Mucosa of rectum (tissue), 2 donors: ENCODE data around the gene SEC16A.
A peak's percentile ranks its signal among the peaks of the same experiment; 100 is the strongest.

Experiments used
- H3K27ac ChIP-seq, 2 donors: one replicate each; pipeline ENCODE4 v1.7.0; 2013; ENCODE audit warnings: inconsistent platforms in 2 of 2, low read depth in 2 of 2, low read length in 2 of 2
- H3K27me3 ChIP-seq, 2 donors: one replicate each; pipeline ENCODE4 v1.7.0; 2013; ENCODE audit warnings: low read length in 2 of 2; ENCODE audit not compliant: control insufficient read depth in 2 of 2, insufficient read depth in 2 of 2
- H3K36me3 ChIP-seq, 2 donors: one replicate each; pipeline ENCODE4 v1.7.0; 2013; ENCODE audit warnings: low read length in 2 of 2; ENCODE audit not compliant: control insufficient read depth in 2 of 2, insufficient read depth in 2 of 2
- H3K4me1 ChIP-seq, 2 donors: one replicate each; pipeline ENCODE4 v1.7.0; 2013; ENCODE audit warnings: low read length in 2 of 2, mild to moderate bottlenecking in 1 of 2; ENCODE audit not compliant: control insufficient read depth in 2 of 2, insufficient read depth in 2 of 2
- H3K4me3 ChIP-seq, 2 donors: one replicate each; pipeline ENCODE4 v1.7.0; 2013; ENCODE audit warnings: low read length in 2 of 2
- H3K9ac ChIP-seq, 2 donors: one replicate each; pipeline ENCODE4 v1.7.0; 2013; ENCODE audit warnings: low read length in 2 of 2, low read depth in 1 of 2, mild to moderate bottlenecking in 1 of 2
- H3K9me3 ChIP-seq, 2 donors: one replicate each; pipeline ENCODE4 v1.7.0; 2013; ENCODE audit warnings: low read length in 2 of 2; ENCODE audit not compliant: control insufficient read depth in 2 of 2
- donor health status: healthy.
- donor health status: Normal muscosa, but diverticular disease.

Gene SEC16A

DNA sequence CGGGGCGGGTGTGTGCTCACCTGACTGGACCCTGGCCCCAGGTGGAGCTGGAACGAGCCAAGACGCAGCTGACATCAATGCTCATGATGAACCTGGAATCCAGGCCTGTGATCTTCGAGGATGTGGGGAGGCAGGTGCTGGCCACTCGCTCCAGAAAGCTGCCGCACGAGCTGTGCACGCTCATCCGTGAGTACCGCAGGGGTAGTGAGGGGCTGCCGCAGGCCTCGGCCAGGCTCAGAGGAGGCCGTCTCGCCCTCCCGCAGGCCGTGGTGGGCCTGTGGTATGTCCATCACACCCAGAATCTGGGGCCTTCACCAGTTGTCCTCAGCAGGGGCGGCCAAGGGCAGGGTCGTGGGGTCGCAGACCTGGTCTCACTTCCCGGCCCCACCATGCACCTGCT is 61.0 kb downstream of the SEC16A start:
- H3K4me1 ChIP-seq: no peaks in the 10 kb centered on the region
- no peak overlapping the region for H3K9ac ChIP-seq
- H3K36me3 ChIP-seq: peaks cover 47 to 56% of the 10 kb centered on the region in 2 donors
- H3K27ac ChIP-seq: no peak overlapping the region
- no peaks in the 10 kb centered on the region for H3K27me3 ChIP-seq
- H3K4me3 ChIP-seq: no peak overlapping the region
- H3K9me3 ChIP-seq: no peaks in the 10 kb centered on the region

DNA sequence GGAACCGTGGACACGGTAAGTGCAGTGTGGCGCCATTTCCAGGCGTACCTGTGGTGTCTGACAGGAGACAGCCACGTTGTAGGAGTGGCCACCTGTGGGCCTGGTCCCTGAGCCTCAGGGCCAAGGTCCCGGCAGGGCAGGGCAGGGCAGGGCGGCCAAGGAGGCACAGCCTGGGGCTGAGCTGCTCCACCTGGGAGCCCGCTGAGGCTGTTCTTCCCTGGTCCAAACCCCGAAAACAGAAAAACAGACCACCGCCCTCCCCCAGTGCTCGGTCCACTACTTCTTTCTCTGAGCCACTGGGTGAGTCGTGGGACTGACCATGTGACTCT is 63.8 kb downstream of the SEC16A start:
- no peak overlapping the region for H3K4me3 ChIP-seq
- H3K9ac ChIP-seq: no peak overlapping the region
- H3K4me1 ChIP-seq: no peaks in the 10 kb centered on the region
- H3K27me3 ChIP-seq: no peaks in the 10 kb centered on the region
- no peaks in the 10 kb centered on the region for H3K9me3 ChIP-seq
- no peak overlapping the region for H3K27ac ChIP-seq
- H3K36me3 ChIP-seq: peaks cover 63 to 73% of the 10 kb centered on the region in 2 donors

DNA sequence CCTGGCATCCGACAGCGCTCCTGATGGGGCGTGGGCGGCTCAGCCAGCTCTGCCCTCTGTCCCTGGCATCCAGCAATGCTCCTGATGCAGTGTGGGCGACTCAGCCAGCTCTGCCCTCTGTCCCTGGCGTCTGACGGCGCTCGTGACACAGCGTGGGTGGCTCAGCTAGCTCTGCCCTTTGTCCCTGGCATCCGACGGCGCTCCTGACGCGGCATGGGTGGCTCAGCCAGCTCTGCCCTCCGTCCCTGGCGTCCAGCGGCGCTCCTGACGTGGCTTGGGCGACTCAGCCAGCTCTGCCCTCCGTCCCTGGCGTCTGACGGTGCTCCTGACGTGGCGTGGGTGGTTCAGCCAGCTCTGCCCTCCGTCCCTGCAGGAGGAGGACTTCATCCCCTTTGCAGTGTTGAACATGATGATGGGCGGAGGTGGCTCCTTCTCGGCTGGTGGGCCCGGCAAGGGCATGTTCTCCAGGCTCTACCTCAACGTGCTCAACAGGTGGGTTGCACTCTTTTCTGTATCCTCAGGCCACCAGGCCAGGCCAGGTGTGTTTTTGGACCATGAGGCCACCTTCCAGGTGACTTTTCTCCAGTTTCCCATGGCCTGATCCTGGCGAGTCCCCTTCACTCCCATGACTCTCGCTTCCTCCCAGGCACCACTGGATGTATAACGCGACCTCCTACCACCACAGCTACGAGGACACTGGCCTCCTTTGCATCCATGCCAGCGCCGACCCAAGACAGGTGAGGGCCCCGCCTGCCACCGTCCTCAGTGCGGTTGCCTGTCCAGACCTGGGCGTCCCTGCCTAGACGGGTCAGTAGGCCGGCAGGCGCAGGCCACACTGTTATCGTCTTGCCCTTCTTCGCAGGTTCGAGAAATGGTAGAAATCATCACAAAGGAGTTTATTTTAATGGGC is 64.4 kb downstream of the SEC16A start:
- peaks cover 65 to 75% of the 10 kb centered on the region in 2 donors for H3K36me3 ChIP-seq
- H3K27ac ChIP-seq: no peak overlapping the region
- no peaks in the 10 kb centered on the region for H3K27me3 ChIP-seq
- H3K4me3 ChIP-seq: no peak overlapping the region
- no peaks in the 10 kb centered on the region for H3K4me1 ChIP-seq
- H3K9me3 ChIP-seq: no peaks in the 10 kb centered on the region
- no peak overlapping the region for H3K9ac ChIP-seq

DNA sequence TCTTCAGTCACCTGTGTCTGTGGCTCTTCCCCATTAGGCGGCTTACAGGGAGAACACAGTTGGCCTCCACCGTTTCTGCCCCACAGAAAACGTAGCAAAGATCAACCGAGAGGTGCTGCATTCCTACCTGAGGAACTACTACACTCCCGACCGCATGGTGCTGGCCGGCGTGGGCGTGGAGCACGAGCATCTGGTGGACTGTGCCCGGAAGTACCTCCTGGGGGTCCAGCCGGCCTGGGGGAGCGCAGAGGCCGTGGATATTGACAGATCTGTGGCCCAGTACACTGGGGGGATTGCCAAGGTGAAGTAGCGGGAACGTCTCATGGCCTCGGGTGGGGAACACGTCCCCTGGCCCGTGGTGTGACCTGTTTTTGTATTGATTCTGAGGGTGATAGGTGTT is 65.9 kb downstream of the SEC16A start:
- no peak overlapping the region for H3K4me3 ChIP-seq
- no peaks in the 10 kb centered on the region for H3K27me3 ChIP-seq
- H3K4me1 ChIP-seq: peaks cover 0 to under 1% of the 10 kb centered on the region in 2 donors
- H3K27ac ChIP-seq: no peak overlapping the region
- no peak overlapping the region for H3K9ac ChIP-seq
- no peaks in the 10 kb centered on the region for H3K9me3 ChIP-seq
- peaks cover 59 to 70% of the 10 kb centered on the region in 2 donors for H3K36me3 ChIP-seq

DNA sequence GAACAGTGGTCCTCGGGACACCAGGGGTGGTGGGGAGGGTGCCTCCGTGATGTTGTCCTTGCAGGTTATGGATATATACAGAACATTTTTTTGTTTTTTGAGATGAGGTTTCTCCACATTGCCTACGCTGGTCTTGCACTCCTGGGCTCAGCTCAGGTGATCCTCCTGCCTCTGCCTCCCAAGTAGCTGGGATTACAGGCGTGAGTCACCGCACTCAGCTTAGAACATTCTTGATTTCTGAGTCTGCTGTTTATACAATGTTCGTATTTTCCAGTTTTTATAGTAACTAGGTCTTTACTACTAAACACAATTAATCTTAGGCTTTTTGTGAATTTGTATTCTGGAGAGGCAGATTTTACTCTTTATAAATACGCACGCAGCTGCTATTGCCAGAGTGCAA is 66.4 kb downstream of the SEC16A start:
- Histone ChIP-seq H3K36me3 (peaks cover 55 to 67% of the 10 kb centered on the region in 2 donors), H3K9ac (no peak overlapping the region), H3K4me3 (no peak overlapping the region), H3K9me3 (no peaks in the 10 kb centered on the region), H3K4me1 (peaks cover 4 to 6% of the 10 kb centered on the region in 2 donors), H3K27me3 (no peaks in the 10 kb centered on the region), H3K27ac (no peak overlapping the region)

DNA sequence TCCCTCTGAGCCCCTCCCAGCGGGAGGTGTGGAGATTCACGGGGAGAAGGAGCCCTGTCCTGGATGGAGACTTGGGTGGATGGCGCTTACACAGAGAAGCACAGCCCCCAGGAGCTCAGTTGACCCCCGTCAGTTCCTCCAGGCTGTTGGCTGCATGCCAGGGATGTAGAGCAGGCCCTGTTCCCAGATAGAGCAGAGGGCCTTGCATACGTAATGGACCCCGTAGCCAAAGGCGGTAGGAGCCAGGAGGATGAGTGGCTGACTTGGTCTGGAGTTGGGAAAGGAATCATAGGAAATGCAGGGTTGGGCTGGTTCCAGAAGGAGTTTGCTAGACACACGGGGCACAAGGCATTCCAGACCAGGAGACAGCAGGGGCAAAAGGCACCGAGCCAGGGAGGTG is 69.9 kb downstream of the SEC16A start:
- Histone ChIP-seq H3K27ac (no peak overlapping the region), H3K36me3 (peaks cover 45 to 48% of the 10 kb centered on the region in 2 donors), H3K9ac (no peak overlapping the region)

DNA sequence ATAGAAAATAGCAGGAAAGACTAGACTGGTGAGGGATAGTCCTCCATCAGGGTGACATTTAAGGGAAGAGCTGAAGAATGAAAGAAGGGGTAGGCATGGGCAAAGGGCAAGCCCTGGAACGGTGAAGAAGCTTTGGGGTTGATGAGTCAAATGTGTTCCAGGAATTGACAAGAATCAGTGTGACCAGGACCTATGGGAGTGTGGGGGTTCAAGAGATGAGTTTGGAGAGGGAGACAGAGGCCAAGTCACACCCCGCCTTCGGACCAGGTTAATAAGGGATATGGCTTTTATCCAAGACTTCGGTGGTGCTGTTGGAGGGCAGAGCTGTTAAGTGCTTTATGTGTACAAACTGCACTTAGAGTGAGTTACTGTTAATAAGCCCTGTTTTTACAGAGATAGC is 71.5 kb downstream of the SEC16A start:
- Histone ChIP-seq H3K27ac (no peak overlapping the region), H3K9me3 (no peaks in the 10 kb centered on the region), H3K9ac (peak overlapping the region; percentile 90), H3K36me3 (peaks cover 40 to 48% of the 10 kb centered on the region in 2 donors), H3K4me1 (peaks cover 18 to 20% of the 10 kb centered on the region in 2 donors), H3K27me3 (no peaks in the 10 kb centered on the region), H3K4me3 (peak overlapping the region; percentile 87 to 95)

More for the DNA sequence above, 69.9 kb downstream of the SEC16A start:
- Histone ChIP-seq H3K4me3 (no peak overlapping the region), H3K4me1 (peaks cover 18 to 20% of the 10 kb centered on the region in 2 donors), H3K27me3 (no peaks in the 10 kb centered on the region), H3K9me3 (no peaks in the 10 kb centered on the region)

DNA sequence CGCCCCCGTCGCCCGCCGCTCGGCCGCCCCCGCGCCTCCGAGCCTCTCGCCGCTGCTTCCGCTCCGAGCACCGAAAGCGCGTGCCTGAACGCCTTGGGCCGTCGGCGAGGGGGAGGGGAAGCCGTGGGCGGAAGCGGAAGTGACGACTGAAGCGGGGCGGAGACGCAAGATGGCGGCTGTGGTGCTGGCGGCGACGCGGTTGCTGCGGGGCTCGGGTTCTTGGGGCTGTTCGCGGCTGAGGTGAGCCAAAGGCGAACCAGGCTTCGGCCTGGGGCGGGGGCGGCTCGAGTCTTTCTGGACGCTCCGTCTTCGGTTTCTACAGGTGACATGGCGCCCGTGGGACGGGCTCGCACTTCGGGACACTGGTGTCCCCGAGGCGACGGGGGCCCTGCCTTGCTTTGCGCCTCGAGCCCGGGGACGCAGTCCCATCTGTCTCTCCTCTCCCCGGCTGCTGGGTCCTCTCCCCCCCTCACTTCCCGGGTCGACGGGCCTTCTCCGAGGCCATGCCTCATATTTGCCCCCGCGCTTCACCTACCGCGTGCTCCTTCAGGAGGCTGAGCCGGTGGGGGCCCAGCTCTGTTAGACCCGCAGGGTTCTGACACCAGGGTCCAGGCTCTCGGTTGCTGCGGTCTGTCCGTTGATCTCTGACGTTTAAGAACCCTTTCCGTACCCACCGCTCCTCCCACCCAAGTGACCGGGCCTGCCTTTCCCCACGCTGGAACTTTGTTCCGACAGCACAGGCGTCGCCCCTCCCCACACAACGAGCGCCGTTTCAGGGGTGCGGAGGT is 72.1 kb downstream of the SEC16A start, which contains the start of the genes ENTR1 and PMPCA:
Gene ENTR1 (minus strand): TSS at position 115 of the 788 bp plus-strand sequence. CDS start 217 bp downstream, outside the sequence.
Gene PMPCA (plus strand): TSS at position 159 of the 788 bp plus-strand sequence. CDS start 11 bp downstream, at position 170.
- Histone ChIP-seq H3K4me1 (peaks cover 18 to 20% of the 10 kb centered on the region in 2 donors), H3K27me3 (no peaks in the 10 kb centered on the region), H3K27ac (peak within 1 kb of the TSS; percentile 66 to 75), H3K9ac (peak within 1 kb of the TSS; percentile 90), H3K36me3 (peaks cover 34 to 44% of the 10 kb centered on the region in 2 donors), H3K4me3 (peak within 1 kb of the TSS; percentile 87 to 95), H3K9me3 (no peaks in the 10 kb centered on the region)

DNA sequence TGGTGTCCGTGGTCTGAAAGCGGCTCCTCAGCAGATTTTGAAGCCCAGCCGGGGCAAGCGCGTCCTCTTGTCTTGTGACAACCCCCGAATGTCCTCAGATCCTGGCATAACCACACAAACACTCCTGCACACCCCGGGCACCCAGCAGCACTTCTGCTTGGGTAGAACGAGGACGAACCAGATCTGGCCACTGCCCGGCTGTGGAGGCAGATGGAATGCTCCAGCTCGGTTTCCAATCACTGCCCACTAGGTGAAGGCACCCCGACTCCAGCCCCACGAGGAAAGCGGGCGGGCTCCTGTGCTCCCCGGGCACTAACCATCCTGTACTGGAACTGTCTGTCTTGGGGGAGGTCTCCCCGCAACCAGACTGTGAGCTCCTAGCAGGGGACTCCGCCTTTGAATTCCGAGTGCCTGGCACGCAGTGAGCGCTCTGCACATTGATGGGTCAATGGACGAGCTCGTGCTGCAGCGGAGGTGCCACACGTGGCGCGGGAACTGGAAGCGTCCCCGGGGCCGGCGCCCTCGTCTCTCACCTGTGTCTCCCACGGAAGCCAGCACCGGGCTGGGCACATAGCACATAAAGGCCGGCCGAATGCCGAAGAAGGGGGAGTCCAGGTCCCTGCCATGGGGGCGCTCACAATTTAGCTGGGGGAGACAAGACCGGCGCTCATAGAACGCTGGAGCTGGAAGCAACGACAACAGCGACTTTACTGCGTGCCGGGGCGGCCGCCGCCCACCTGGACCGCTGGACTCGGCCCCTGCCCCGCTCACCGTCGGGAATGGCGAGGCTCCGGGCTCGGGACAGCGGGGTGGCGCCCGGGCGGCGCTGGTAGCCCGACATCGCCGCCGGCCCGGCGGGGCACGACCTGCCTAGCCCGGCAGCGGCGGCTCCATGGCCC is 73.0 kb downstream of the SEC16A start:
- peak overlapping the region; percentile 65 to 67 for H3K9ac ChIP-seq

More for the DNA sequence above, 73.0 kb downstream of the SEC16A start:
- Histone ChIP-seq H3K9me3 (no peaks in the 10 kb centered on the region), H3K4me1 (peaks cover 18 to 20% of the 10 kb centered on the region in 2 donors), H3K27ac (peak overlapping the region; percentile 58 to 59), H3K27me3 (no peaks in the 10 kb centered on the region), H3K36me3 (peaks cover 30 to 45% of the 10 kb centered on the region in 2 donors), H3K4me3 (peak overlapping the region; percentile 76 to 81)
